ENCODE results near the gene SEC23IP. TPM values are rescaled to one million over a fixed set of nuclear protein-coding genes. Genes with fewer than 3 reads are reported as not detected.

The SEC23IP gene
- 10 to 100 TPM; 15.9 to 32.8 TPM for total RNA-seq
- 10 to 100 TPM; 35.3 to 36.0 TPM for polyA plus RNA-seq (ENCODE audit: insufficient read length in 2 of 2)
- long read RNA-seq, donor 1, full-length matches to known transcripts = 4 of 14 reads
- long read RNA-seq, donor 1, partial matches to known transcripts = 10 of 14 reads
- long read RNA-seq, donor 1, other reads (novel, unspliced or antisense) = 0 of 14 reads
- long read RNA-seq, donor 2, full-length matches to known transcripts = 1 of 1 reads
- long read RNA-seq, donor 2, partial matches to known transcripts = 0 of 1 reads
- long read RNA-seq, donor 2, other reads (novel, unspliced or antisense) = 0 of 1 reads
- long read RNA-seq, donor 3, partial matches to known transcripts = 0 of 1 reads
- long read RNA-seq, donor 3, other reads (novel, unspliced or antisense) = 0 of 1 reads
- long read RNA-seq, donor 4, full-length matches to known transcripts = 2 of 13 reads
- long read RNA-seq, donor 4, partial matches to known transcripts = 11 of 13 reads
- long read RNA-seq, donor 4, other reads (novel, unspliced or antisense) = 0 of 13 reads

GRCh38 chr10:119892188-119893065, at the start of gene SEC23IP:
SEC23IP (plus strand) TSS chr10:119892730; CDS start chr10:119892783, 53 bp downstream.
- peaks cover 17% of the 10 kb centered on the region for H3K4me1 ChIP-seq (ENCODE audit: control insufficient read depth, insufficient read depth, low read length)

DNA sequence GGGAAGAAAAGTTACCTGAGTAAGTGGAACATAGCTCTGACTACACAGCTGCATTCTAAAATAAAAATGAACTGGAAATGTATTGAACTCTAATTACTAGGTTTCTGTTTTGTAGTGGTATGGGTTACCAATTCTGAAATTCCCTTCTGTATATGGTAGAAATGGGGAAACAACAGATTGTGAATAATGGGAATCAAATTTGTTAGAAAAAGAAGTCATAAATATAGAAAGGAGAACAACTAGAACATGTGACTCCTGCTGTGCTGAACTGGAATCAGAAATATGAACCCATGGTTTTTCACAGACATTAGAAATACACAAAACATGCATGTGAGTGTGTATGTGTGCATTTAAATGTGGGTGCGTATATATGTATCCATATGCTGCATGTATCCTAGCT, 46.9 kb upstream of the SEC23IP start:
- Histone ChIP-seq H3K27ac (ENCODE audit: low read depth, low read length) (no peak overlapping the region), H3K36me3 (ENCODE audit: control insufficient read depth, insufficient read depth, low read length) (peaks cover 27% of the 10 kb centered on the region), H3K4me3 (ENCODE audit: low read depth, low read length) (no peak overlapping the region), H3K9me3 (ENCODE audit: control insufficient read depth, insufficient read depth, low read length) (no peaks in the 10 kb centered on the region), H3K4me1 (ENCODE audit: control insufficient read depth, insufficient read depth, low read length) (no peaks in the 10 kb centered on the region), H3K27me3 (ENCODE audit: control insufficient read depth, insufficient read depth, low read length) (no peaks in the 10 kb centered on the region)
- no peak for DNase-seq (ENCODE audit: low read depth in 4 of 6, low spot score in 6 of 6)
- WGBS (ENCODE audit: insufficient coverage) = no CpG with 5 or more reads among the region's 1 CpG

More at GRCh38 chr10:119892188-119893065, at the start of gene SEC23IP:
- no peaks in the 10 kb centered on the region for H3K36me3 ChIP-seq (ENCODE audit: control insufficient read depth, insufficient read depth, low read length)
- H3K27ac ChIP-seq (ENCODE audit: low read depth, low read length) = peak within 1 kb of the TSS; percentile 83
- H3K27me3 ChIP-seq (ENCODE audit: control insufficient read depth, insufficient read depth, low read length) = no peaks in the 10 kb centered on the region
- peak; percentile 91 to 98 (median 92) for DNase-seq (ENCODE audit: low read depth in 4 of 6, low spot score in 6 of 6)
- no peaks in the 10 kb centered on the region for H3K9me3 ChIP-seq (ENCODE audit: control insufficient read depth, insufficient read depth, low read length)
- peak within 1 kb of the TSS; percentile 94 for H3K4me3 ChIP-seq (ENCODE audit: low read depth, low read length)
- 0% methylated on average over 52 of the region's 61 CpGs for WGBS (ENCODE audit: insufficient coverage)

- H3K27ac ChIP-seq (ENCODE audit: low read depth, low read length) = no peak overlapping the region
- WGBS (ENCODE audit: insufficient coverage) = 94% methylated on average over 4 of the region's 6 CpGs
- H3K9me3 ChIP-seq (ENCODE audit: control insufficient read depth, insufficient read depth, low read length) = no peaks in the 10 kb centered on the region
- no peak for DNase-seq (ENCODE audit: low read depth in 4 of 6, low spot score in 6 of 6)
- H3K27me3 ChIP-seq (ENCODE audit: control insufficient read depth, insufficient read depth, low read length) = no peaks in the 10 kb centered on the region
- H3K4me3 ChIP-seq (ENCODE audit: low read depth, low read length) = no peak overlapping the region
- no peaks in the 10 kb centered on the region for H3K4me1 ChIP-seq (ENCODE audit: control insufficient read depth, insufficient read depth, low read length)
- peaks cover 20% of the 10 kb centered on the region for H3K36me3 ChIP-seq (ENCODE audit: control insufficient read depth, insufficient read depth, low read length)
These were observed 43.3 kb upstream of the SEC23IP start for GRCh38 chr10:119849031-119849789.

DNA sequence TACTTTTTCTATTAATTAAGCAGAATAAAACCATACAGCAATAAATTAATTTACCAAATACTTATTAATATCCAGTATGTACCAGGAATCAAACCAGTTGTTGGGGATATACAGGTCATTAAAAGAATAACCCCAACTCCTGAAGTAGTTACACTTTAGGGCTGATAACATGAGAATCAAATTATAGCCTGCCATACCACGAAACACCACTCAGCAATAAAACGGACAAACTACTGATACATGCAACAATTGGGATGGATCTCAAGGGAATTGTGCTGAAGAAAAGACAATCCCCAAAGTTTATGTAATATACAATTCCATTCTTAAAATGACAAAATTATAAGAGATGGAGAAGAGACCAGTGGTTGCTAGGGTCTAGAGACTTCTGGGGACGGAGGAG, 42.6 kb upstream of the SEC23IP start:
- WGBS (ENCODE audit: insufficient coverage) = 100% methylated on average over 1 of the region's 3 CpGs
- peaks cover 22% of the 10 kb centered on the region for H3K36me3 ChIP-seq (ENCODE audit: control insufficient read depth, insufficient read depth, low read length)
- H3K27ac ChIP-seq (ENCODE audit: low read depth, low read length) = no peak overlapping the region
- no peak overlapping the region for H3K4me3 ChIP-seq (ENCODE audit: low read depth, low read length)
- H3K27me3 ChIP-seq (ENCODE audit: control insufficient read depth, insufficient read depth, low read length) = no peaks in the 10 kb centered on the region
- H3K9me3 ChIP-seq (ENCODE audit: control insufficient read depth, insufficient read depth, low read length) = no peaks in the 10 kb centered on the region
- DNase-seq (ENCODE audit: low read depth in 4 of 6, low spot score in 6 of 6) = no peak
- H3K4me1 ChIP-seq (ENCODE audit: control insufficient read depth, insufficient read depth, low read length) = no peaks in the 10 kb centered on the region

- Histone ChIP-seq H3K27me3 (ENCODE audit: control insufficient read depth, insufficient read depth, low read length) (no peaks in the 10 kb centered on the region), H3K27ac (ENCODE audit: low read depth, low read length) (no peak overlapping the region), H3K4me1 (ENCODE audit: control insufficient read depth, insufficient read depth, low read length) (no peaks in the 10 kb centered on the region), H3K36me3 (ENCODE audit: control insufficient read depth, insufficient read depth, low read length) (peaks cover 38% of the 10 kb centered on the region), H3K9me3 (ENCODE audit: control insufficient read depth, insufficient read depth, low read length) (no peaks in the 10 kb centered on the region), H3K4me3 (ENCODE audit: low read depth, low read length) (no peak overlapping the region)
- WGBS (ENCODE audit: insufficient coverage) = no CpG with 5 or more reads among the region's 6 CpGs
- no peak for DNase-seq (ENCODE audit: low read depth in 4 of 6, low spot score in 6 of 6)
These were observed 40.3 kb upstream of the SEC23IP start for GRCh38 chr10:119852277-119852676.

GRCh38 chr10:119852822-119853221, 39.7 kb upstream of the SEC23IP start:
- no peaks in the 10 kb centered on the region for H3K4me1 ChIP-seq (ENCODE audit: control insufficient read depth, insufficient read depth, low read length)
- no CpG with 5 or more reads among the region's 6 CpGs for whole genome bisulfite sequencing (ENCODE audit: insufficient coverage)
- no peak overlapping the region for H3K4me3 ChIP-seq (ENCODE audit: low read depth, low read length)
- no peaks in the 10 kb centered on the region for H3K27me3 ChIP-seq (ENCODE audit: control insufficient read depth, insufficient read depth, low read length)
- H3K27ac ChIP-seq (ENCODE audit: low read depth, low read length) = no peak overlapping the region
- peaks cover 38% of the 10 kb centered on the region for H3K36me3 ChIP-seq (ENCODE audit: control insufficient read depth, insufficient read depth, low read length)
- DNase-seq (ENCODE audit: low read depth in 4 of 6, low spot score in 6 of 6) = no peak
- no peaks in the 10 kb centered on the region for H3K9me3 ChIP-seq (ENCODE audit: control insufficient read depth, insufficient read depth, low read length)

- Histone ChIP-seq H3K27ac (ENCODE audit: low read depth, low read length) (no peak overlapping the region), H3K4me1 (ENCODE audit: control insufficient read depth, insufficient read depth, low read length) (no peaks in the 10 kb centered on the region), H3K27me3 (ENCODE audit: control insufficient read depth, insufficient read depth, low read length) (no peaks in the 10 kb centered on the region), H3K9me3 (ENCODE audit: control insufficient read depth, insufficient read depth, low read length) (no peaks in the 10 kb centered on the region), H3K4me3 (ENCODE audit: low read depth, low read length) (no peak overlapping the region), H3K36me3 (ENCODE audit: control insufficient read depth, insufficient read depth, low read length) (peaks cover 34% of the 10 kb centered on the region)
- WGBS (ENCODE audit: insufficient coverage) = 83% methylated on average over 1 of the region's 1 CpG
- peak in 1 of 6 donors; percentile 54 for DNase-seq (ENCODE audit: low read depth in 4 of 6, low spot score in 6 of 6)
These were observed 39.0 kb upstream of the SEC23IP start for GRCh38 chr10:119853574-119853973.

DNA sequence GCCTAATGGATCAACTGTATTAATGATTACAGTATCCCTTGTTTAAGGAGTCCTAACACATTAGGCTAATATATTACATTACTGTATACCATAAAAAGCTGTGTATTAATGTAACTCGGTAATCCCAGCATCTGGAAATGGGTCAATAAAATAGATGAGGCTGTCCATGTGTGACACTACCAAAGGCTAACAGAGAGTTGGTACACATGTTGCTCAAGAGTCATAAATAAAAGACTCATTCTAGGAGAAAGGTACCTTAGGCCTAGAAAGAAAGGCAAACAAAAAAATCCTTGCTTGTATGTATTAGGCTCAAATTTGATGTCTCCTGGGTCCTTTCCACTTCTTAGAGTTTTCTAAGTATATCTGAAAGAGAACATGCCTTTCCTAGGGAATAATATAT, 34.5 kb upstream of the SEC23IP start:
- Histone ChIP-seq H3K4me3 (ENCODE audit: low read depth, low read length) (no peak overlapping the region), H3K36me3 (ENCODE audit: control insufficient read depth, insufficient read depth, low read length) (peaks cover 21% of the 10 kb centered on the region), H3K27ac (ENCODE audit: low read depth, low read length) (no peak overlapping the region), H3K9me3 (ENCODE audit: control insufficient read depth, insufficient read depth, low read length) (no peaks in the 10 kb centered on the region), H3K27me3 (ENCODE audit: control insufficient read depth, insufficient read depth, low read length) (no peaks in the 10 kb centered on the region), H3K4me1 (ENCODE audit: control insufficient read depth, insufficient read depth, low read length) (no peaks in the 10 kb centered on the region)
- WGBS (ENCODE audit: insufficient coverage) = no CpG with 5 or more reads among the region's 1 CpG
- DNase-seq (ENCODE audit: low read depth in 4 of 6, low spot score in 6 of 6) = no peak
